CD4-positive, alpha-beta T cell treated with Interleukin-4 for 4 hours (primary cell): ENCODE data around the gene OLFML2A.

Source experiments
- DNase-seq: peaks from one replicate; pipeline ENCODE4 v3.0.0-alpha.2; 2020

The OLFML2A gene

GRCh38 chr9:124779368-124780059, 2.6 kb downstream of the OLFML2A start:
- DNase-seq: no peak

- no peak for DNase-seq
These were observed 3.3 kb downstream of the OLFML2A start for GRCh38 chr9:124780060-124780756.

DNA sequence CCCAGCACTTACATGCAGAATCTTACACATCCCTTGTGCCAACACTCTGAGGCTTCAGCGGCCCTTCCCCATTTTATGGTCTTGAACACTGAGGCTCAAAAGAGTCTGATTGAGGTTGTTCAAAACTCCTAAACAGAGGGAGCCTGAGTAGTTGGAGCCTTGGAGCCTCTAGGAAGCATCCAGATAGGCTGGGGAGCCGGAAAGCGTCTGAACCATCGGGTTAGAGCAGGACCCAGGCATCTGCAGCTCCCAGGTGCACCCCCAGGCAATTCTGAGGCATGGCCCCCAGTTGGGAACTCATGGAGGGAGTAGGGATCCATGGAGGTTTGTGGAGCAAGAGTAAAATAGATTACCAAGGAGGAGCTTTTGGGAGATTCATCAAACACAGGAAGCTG, 3.8 kb downstream of the OLFML2A start:
- DNase-seq: no peak

DNA sequence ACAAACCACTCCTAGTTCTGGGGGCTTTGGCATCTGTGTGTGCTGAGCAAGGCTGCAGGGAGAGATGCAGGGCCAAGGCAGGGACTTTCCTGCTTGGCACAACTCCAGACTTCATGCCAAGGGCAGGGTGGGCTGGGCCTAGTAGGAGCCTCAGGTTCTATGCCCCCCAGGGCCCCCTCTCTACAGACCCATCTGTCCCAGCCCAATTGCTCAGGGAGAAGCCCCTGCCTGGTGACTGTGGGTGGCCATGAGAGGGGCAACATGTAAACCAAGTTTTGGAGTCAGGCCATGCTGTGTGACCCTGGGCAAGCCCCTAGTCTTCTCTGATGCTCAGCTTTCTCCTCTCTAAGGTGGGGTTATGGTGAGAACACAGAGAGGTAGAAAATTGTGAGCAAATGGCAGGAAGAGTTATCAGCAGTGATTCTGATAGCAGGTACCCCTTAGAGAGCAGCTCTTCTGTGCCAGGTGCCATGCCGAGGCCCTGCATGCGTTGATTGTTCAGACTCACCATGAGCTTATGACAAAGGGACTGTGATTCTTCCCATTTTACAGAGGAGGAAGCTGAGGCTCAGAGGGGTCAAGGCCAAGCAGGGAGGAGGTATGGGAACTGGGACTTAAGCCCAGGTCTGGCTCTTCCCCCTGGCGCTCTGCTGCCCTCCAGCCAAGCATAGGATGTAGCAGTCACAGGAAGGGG, 5.2 kb downstream of the OLFML2A start:
- no peak for DNase-seq

GRCh38 chr9:124782661-124783574, 6.0 kb downstream of the OLFML2A start:
- DNase-seq: no peak

GRCh38 chr9:124783830-124784229, 6.9 kb downstream of the OLFML2A start:
- DNase-seq: no peak

DNA sequence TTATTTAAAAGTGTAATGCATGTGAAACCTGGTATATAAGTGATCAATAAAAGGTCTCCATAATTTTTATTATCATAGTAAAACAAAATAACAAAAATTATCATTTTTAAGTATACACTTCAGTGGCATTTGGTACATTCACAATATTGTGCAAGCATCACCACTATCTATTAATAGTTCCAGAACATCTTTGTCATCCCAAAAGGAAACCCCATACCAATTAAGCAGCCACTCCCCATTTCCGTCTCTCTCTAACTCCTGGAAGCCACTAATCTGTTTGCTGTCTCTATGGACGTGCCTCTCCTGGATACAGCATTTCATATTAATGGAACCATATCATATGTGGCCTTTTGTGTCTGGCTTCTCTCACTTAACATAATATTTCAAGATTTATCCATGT, 7.6 kb downstream of the OLFML2A start:
- no peak for DNase-seq

GRCh38 chr9:124786881-124787573, 10.1 kb downstream of the OLFML2A start:
- no peak for DNase-seq

GRCh38 chr9:124788542-124789217, 11.7 kb downstream of the OLFML2A start:
- DNase-seq: no peak

- DNase-seq: no peak
These were observed 12.6 kb downstream of the OLFML2A start for GRCh38 chr9:124789531-124789930.

GRCh38 chr9:124790301-124790700, 13.4 kb downstream of the OLFML2A start:
- DNase-seq: no peak

- no peak for DNase-seq
These were observed 14.0 kb downstream of the OLFML2A start for GRCh38 chr9:124790801-124791505.

DNA sequence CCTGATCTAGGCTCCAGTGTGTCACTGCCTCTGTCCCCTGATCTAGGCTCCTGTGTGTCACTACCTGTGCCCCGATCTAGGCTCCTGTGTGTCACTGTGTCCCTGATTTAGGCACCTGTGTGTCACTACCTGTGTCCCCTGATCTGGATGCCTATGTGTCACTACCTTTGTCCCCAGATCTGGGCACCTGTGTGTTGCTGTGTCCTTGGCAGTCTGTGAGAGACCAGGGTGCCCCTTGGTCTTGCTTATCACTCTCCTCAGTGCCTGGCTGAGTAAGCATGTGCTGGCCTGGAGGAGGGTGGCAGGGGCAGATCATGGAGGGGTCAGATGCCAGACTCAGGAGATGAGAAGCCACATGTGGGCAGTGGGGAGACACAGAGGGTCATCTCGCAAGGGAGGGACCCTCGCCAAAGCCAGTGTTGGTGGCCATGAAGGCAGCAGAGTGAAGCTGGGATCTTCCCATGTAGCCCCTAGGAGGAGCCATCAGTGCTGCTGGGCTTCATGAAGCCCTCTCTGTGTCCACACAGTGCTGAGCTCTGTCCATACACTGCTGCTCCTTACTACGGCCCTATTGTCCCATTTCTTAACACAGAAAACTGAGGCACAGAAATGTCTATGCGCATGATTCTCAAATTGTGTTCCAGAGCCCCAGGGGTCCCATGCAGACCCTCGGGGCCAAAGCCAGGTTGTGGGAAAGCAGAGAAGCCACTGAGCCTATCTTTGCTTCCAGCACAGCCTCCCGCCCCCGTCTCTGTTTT, 15.5 kb downstream of the OLFML2A start:
- DNase-seq: no peak

- DNase-seq: no peak
These were observed 16.1 kb downstream of the OLFML2A start for GRCh38 chr9:124793015-124793541.

DNA sequence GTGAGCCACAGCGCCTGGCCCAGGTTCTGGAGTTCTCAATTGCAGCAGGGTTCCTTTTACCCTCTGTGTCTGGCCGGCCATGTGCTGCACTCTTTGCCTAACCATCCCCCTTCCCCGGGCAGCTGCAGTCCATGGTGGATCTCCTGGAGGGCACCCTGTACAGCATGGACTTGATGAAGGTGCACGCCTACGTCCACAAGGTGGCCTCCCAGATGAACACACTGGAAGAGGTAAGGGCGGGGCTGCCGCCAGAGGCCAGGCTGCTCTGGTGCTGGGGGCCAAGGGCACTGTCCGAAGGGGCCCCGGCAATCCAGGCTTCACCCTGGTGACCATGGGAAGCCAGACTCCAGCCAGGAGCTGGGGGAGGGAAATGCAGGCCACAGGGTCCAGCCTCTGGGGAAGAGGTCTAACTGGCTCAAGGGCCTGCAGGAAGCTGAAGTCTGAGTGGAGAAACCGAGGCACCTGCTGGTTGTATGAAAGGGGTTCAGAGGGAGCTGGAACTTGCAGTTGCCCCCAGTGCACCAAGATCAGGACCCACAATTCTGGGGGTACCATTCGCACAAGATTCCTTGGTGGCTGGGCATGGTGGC, 18.1 kb downstream of the OLFML2A start:
- no peak for DNase-seq

GRCh38 chr9:124795881-124796431, 19.0 kb downstream of the OLFML2A start:
- DNase-seq: no peak

DNA sequence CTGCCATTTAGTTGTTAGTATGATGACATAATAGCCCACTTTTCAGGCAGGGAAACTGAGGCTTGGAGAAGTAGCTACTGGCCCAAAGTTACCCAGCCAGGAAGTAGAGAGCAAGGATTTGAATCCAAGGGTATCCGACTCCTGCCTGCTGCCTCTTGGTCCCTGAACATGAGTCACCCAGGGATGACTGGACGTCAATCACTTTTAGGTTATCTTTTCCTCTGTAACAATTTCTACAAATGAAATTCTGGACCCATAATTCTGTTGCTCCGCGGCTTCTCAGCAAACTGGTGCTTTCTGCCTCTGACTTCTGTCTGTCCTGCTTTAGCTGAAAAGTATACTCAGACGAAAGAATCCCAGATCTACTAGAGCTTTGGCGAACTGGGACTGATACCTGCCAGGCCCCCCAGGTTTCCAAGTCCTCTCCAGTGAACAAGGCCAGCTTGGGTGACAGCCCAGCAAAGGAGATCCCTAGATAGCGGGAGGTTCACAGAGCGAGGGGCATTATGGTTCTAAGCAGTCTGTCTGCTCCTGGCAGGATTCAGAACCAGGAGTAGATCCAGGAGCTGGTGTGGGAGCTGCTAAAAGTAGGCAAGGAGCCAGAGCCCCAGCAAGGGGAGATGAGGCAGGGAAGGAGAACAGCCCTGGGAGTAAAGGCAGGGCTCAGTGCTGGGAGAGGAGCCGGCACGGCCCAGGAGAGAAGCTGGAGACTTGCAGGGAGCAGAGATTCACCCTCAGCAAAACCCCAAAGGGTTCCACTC, 20.6 kb downstream of the OLFML2A start:
- DNase-seq: no peak

- DNase-seq: no peak
These were observed 22.5 kb downstream of the OLFML2A start for GRCh38 chr9:124799274-124800006.
